ENCODE data around the gene HCFC1.

Gene HCFC1

DNA sequence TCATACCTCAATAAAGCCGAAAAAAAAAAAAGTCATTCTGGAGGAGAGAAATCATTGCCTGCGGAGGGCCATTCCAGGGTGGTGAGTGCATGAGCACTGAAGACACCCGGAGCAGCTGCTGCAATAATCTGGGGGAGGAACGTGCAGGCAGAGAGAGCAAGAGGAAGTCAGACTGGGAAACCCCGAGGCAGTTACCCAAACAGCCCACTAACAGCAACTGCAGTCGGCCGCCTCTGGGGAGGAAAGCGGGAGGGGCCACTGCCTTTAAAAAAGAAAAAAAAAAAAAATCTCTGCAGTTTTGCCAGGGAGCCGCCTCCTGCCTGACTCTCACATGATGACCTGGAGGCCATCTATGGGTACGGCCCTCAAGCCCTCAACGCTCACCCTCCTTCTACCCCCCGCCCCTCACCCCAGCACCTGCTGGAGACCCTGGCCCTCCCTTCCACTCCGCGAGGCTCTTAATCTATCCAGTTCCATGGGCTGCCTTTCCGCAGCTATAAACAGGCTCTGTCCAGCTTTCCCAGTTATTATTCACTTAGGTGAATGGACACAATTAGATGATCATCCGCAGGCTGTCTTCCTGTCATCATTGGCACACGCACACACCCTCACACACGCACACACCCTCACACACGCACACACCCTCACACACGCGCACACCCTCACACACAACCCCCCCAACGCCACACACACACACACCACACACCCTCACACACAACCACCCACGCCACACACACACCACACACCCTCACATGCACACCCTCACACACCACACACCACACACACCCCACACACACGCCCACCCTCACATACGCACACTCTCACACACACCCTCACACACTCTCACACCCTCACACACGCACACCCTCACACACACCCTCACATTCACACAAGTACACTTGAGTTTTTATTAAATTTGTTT is 70.5 kb downstream of the HCFC1 start:
- DNase-seq = peak in 4 of 5 experiments; percentile 16 to 82 (median 40)

GRCh38 chrX:153897899-153898298 is 73.7 kb downstream of the HCFC1 start:
- DNase-seq = no peak
